GM21529 (cell line): ENCODE results near the gene WASF2.

ENCODE experiments used
- ATAC-seq: cut with Tn5 transposase; IDR thresholded peaks from one replicate; pipeline ENCODE4 v1.9.1; 2021; ENCODE audit not compliant: unreplicated experiment

The WASF2 gene

DNA sequence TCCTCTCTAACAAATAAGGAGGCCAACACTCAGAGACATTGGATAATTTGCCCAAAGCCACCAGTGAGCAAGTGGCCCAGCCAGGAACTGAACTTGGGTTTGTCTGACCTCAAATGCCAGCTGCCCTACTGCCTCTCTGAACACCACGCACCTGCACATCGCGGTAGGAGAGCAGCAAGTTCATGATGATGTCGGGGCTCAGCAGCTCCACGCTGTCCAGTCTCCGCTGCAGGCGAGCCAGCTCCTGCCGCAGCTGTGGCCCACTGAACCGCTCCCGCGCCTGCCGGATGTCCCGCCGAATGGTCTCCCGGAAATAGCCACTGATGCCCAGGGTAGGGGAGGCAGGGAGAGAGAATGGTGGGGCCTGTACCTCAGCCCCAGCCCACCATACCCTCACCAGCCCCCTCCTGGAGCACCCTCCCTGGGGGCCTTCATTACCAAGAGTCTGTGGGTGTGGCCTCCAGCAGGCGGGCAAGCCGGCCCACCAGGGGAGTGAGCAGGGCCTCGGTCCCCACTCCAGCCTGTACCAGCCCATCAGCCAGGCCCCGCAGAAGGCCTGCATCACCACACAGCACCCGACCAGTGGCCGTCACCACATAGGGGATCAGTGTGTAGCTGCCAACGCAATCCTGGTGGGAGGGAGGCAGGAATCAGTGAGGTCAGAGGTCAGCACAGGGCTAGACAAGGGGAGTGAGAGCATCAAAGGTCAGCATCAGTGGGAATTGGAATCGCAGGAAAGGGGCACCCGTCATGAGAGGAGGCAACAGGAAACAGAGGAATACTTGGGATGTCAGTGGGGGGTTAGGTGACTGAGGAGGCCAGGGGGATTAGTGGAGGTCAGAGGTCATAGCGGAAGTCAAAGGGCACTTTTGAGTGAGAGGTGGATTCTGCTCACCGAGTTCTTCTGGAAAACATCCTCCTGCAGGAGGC is 125.9 kb downstream of the WASF2 start:
- no peak for ATAC-seq

DNA sequence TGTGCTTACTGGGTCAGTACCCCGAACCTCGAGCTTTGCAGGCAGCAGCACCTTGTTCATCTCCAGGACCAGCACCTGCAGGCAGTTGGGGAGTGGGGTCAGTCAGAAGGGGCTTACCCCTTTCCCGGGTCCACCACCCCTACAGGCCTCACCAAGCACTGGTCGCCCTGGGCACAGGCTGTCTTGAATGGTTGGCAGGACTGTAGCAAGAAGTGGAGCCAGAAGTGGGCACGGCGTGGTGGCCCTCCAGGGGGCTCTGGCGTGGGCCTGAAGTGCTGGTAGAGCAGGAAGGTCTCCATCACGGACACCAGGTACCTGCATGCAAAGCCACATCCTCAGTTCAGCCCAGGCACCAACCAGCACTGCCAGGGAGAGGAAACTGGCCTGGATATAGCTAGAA is 128.4 kb downstream of the WASF2 start:
- ATAC-seq: no peak

DNA sequence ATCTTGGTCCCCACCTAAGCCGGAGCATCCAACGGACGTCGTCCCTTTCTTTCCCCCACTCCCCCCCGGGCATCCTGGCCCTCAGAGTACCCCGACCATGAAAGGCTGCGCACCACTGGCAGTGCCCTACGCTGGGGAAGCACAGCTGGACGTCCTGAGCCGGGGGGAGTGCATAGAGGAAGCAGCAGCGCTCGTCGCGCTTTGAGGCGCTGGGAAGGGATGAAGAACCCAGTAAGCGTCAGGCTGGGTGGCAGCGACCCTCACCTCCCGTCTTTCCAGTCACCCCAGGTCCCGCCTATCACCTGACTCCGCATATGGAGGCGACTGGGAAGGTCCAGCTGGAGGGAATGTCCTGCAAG is 128.9 kb downstream of the WASF2 start:
- ATAC-seq: no peak

DNA sequence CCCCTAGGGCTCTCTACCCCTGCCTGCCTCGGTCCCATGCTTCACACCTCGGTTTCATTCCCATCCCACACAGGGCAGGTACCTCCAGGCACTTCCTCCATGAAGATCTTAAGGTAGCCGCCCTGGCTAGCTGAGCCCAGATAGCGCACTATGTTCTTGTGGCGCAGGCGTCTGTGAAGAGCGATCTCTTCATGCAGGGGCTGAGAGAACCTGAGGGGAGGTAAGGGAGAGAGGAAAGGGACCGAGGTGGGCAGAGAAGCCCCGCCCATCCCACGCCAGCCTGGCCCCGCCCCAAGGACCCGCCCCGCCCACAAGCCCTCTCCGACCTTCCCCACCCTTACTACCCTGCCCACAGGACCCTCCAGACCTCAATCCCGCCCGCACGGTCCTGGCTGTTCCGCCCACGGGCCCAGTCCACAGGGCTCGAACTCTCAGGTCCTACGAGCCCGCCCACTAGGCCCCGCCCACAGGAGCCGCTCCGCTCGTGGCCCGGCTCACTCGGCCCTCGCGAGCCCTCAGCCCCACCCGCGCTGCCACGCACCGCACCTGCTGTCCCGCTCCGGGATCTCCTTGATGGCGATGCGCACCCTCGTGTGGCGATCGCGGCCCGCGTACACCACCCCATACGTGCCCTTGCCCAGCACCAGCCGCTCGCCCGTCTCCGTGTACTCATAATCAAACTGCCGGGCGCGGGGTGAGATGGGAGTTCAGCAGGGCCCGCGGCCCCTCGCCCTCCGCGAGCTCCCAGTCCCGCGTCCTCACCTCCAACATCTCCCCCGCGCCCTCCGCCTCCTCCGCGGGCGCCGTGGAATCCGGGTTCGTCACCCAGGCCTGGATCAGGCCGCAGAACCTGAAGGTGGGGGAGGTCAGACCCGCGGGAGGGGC is 129.6 kb downstream of the WASF2 start:
- no peak for ATAC-seq

DNA sequence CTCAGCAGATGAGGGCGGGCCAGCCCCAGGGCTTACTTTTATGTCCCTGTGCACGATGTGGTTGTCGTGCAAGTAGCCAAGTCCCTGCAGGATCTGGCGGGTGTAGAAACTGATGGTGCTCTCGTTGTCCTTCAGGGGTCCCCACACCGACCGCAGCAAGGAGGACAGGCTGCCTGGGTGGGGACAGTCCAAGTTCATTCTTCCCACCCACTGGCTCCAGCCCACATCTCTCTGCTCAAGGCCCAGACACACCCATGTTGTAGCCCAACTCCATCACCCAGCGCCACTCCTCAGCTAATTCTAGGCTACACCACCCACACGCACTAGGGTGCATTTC is 130.2 kb downstream of the WASF2 start:
- no peak for ATAC-seq

DNA sequence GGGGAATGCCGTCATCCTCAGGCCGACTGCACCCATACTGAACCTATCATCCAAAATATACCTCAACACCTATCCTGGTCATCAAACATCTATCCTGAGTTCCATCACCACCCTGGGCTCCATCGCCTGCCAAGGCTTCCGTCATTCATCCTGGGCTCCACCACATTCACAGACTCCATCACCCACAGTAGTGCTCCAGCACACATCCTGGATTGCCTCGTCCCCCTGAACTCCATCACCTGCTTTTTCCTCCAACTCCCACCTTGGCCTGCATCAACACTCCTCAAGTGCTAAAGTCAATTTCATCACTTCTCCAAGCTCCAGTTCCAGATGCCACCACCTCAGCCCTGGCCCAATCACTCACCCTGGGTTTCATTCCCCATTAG is 131.0 kb downstream of the WASF2 start:
- no peak for ATAC-seq

DNA sequence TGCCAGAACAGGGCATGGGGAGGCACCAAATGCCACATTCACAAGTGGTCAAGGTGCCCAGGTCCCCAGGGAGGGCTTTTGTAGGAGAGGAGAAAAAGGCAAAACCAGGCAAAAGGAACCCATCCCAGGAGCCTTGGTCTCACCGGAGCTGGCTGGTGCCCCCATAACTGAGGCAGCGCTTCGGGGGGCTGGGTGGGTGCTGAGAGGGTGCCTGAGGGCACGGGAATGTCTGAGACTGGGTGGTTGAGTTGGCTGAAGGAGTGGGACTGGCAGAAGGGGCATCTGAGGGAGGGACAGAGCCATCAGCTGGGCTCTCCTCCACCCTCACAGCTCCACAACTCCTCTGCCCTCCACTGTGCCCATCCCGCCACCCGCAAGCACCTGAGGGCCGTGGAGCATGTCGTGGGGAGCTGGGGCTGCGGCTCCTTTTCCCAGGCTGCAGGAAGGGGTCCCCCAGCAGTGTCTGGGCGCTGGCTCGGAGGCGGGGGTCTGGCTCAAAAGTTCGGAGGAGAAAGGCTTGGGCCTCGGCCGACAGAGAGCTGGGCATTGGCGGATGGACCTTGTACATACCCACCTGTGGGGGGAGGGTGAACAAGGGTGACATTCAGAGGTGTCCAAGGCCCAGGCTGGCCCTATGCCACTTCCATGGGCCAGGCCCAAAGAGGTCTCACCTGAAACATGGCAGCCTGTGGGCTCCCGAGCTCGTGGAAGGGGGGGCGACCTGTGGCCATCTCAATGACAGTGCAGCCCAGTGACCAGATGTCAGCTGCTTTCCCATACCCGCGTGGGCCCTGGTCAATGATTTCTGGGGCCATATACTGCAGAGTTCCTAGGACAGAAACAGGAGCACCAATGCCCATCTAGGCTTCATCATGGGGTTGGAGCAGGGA is 131.7 kb downstream of the WASF2 start:
- ATAC-seq: no peak

DNA sequence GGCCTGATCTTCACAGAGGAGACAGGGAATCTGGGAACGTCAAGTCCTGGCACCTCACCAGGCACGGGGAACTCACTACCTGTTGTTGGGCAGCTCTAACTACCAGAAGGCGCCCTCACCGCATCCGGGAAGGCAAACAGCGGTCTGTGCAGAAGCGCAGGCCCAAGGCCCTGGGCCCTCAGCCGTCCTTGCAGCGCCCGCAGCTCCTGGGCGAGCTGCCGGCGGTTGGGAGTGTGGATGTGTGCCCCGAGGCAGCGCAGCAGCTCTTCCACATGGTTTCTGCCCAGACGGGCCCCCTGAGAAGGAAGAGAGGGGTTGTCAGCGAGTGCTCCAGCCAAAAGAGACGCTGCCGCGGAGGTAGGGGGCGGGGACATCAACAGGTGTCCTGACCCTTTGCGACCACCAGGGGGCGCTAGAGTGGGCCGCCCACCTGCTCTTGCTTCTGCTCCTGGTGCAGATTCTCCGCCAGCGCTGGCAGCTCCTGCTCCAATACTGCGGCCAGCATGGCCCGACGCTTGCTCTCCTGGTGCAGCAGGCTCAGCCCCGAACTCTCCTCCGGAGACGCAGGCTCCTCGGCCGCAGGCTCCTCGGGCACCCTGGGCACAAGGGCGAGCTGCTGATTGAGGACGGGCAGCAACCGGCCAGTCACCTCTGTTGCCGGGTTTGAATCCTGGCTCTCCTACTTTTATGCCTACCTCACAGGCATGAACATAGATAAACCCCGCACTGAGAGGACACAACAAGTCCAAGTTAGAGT is 132.5 kb downstream of the WASF2 start:
- ATAC-seq: no peak

DNA sequence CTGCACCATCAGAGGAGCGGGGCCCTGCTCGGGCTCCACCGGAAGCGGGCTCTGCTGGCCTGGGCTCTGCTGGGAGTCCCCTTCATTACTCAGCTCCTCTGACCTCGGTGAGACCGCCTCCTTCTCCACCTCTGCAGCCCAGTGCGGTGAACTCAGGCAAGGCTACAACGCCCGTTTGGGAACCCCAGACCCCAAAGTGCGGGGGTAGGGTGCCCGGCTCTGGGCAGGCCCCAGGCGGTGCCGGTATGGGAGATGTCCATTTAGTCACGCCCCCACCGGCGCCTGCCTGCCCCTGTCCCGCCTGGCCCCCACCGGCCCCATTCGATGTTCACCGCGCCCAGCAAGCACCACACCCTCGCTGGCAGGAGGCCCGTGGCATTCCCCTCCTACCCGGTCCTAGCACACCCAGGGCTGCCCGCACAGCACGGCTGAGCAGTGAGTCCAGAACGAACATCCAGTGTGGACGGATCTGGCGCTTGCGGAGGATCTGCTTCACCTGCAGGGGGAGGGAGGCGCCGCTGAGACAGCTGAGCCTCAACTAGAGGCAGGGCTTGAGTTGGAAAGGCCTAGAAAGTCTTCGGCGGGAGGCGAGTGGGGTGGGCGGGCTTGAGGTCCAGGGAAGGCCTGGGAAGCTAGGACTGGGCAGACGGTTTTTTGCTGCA is 133.2 kb downstream of the WASF2 start:
- no peak for ATAC-seq

DNA sequence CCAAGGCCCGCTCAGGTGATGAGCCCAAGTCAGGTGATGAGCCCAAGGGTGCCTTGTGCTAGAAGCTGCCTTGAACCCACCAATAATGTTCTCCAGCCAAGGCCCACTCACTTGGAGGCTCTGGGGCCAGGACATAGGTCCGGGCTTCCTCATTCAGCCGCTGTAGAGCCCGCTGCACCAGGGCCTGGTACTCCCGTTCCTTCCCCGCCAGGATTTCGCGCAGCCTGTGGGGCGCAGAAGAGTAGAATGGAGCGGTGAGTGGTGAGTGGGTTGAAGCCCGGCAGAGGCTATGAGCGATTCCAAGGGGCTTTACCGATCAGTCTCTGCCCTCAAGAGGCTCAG is 133.7 kb downstream of the WASF2 start:
- ATAC-seq: no peak

DNA sequence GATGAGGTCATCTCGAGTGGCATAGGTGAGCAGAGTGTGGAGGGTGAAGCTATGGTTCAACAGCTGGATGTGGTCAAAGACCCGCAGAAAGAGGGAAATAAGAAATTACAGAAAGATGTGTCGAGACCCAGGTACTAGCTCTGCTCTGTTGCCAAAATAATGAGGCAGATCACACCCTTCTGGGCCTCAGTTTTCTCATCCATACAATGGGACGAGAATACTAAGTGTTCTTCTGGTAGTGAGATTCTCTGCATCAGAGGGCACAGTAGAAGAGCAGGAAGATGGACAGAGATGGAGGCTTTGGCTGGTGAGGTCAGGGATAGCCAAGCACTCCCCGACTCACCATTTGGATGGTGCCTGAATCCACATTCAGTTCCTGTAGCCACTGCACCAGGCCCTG is 134.3 kb downstream of the WASF2 start:
- no peak for ATAC-seq
